Right forelimb (tissue), 1 donor: Measurements from ENCODE around the gene MYL9.

Source experiments
- DNase-seq: peaks from one replicate; pipeline ENCODE4 v3.0.0-alpha.2; 2018

Gene MYL9

DNA sequence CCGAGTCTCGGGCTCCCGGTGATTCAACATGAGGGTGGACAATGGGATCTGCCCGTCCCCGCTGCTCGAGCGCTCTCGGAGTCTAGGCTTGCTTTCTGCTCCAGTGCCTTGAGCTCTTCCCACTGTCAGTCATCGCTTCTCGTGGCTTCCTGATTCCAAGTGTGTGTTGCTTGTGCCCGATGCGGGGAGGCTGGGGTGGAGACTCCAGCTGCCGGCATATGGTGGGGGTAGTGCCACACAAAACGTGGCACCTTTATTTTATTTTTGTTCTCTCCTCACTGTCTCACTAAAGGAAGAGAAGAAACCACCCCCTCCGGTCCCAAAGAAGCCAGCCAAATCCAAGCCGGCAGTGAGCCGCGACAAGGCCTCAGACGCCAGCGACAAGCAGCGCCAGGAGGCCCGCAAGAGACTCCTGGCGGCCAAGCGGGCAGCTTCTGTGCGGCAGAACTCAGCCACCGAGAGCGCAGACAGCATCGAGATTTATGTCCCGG is 14.8 kb upstream of the MYL9 start:
- DNase-seq: no peak

DNA sequence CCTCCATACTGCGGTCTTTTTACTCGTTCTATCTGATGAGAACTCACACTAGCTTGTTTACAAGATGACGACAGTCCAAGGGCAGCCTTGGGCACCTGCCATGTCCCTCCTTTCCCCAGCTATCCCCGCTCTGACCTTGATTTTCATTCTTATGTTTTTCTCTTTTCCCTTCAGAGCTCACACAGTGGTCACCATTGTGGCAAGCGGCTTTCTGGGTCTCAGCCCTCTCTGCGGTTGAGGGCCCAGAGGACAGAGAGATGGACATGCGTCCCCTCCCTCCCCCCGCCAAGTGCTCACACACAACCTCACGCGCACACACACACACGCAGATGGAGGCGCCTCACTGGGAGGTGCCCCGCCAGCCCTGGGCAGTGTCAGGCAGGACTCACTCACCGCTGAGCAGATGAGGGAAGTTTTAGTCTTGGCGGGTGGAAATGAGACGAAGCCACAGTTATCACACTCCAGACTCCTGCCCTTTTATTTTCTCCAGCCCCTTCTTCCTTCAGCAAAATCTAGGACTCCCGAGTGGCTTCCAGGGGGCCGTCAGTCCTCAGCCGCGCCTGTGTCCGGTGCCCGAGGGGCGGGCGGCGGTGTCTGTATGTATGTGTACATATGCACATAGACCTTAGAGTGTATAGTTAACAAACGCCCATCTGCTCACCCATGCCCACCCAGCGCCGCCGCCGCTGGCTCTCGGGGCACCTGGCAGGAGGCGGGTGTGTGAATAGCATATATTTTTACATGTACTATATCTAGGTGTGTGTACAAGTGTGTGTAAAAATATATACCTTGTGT is 13.8 kb upstream of the MYL9 start:
- no peak for DNase-seq

DNA sequence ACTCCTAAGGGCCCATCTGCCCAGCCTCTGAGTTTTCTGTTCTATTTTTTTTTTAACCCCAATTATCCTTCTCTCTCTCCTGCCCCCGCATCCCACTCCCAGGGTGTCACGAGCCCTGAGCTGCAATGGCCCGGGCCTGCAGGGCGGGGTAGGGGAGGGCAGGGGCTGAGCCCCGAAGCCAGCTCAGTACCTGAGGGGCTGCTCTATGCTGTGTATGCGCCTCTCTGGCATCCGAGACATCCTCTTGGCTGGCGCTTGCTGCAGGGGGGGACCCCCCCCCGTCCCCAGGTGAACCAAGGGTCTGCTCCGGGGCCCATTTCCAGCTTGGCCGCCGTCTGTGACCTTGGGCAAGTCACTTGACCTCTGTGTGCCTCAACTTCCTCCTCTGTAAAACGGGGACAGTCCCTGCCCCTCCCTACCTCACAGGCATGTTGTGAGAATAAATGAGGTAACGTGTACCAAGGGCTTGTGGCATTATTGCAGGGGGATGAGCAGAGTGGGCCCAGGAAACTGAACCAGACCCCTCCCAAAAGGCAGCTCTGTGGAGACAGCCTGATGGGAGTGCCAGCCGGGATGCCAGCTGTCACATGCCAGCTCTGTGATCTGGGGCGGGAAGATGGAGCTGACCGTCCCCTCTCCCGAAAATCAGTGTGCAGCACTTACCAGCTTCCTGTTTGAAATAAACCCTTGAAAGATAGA is 13.0 kb upstream of the MYL9 start:
- no peak for DNase-seq

DNA sequence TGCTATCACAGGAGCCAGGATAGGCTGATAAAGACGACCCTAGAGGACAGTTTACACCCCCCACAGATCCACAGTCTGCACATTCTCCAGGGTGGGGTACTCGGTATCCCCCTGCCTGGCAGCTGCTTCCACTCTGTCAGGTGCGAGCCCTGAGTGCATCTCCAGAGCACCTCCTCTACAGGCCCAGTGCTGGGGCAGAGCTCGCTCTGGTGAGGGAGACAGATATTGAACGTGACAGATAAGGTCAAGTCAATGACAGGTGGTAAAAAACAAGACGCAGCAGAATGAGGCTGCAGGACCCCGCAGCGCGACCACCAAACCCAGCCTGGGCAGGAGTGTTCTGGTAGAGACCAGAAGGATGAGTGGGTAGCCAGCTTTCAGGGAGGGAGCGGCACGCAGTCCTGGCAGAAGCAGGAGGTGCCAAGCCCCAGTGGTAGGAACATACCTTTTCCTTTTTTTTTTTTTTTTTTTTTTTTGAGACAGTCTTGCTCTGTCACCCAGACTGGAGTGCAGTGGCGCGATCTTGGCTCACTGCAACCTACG is 12.4 kb upstream of the MYL9 start:
- DNase-seq: no peak

DNA sequence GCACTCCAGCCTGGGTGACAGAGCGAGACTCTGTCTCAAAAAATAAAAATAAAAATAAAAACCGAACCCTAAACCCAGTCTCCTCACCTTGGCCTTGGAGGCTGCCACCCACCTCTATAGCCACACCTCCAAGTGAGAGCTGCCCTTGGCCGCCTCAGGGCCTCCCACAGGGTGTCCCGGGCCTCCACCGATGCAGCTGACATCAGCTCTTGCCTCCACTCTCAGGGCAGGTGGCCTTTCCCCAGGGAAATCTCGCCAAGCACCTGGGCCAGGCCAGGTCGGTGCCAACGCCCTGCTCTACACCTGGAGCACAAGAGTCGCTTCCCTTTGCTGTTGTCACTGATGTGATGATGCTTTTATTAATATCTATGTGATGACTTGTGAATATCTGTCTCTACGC is 8.9 kb upstream of the MYL9 start:
- no peak for DNase-seq

DNA sequence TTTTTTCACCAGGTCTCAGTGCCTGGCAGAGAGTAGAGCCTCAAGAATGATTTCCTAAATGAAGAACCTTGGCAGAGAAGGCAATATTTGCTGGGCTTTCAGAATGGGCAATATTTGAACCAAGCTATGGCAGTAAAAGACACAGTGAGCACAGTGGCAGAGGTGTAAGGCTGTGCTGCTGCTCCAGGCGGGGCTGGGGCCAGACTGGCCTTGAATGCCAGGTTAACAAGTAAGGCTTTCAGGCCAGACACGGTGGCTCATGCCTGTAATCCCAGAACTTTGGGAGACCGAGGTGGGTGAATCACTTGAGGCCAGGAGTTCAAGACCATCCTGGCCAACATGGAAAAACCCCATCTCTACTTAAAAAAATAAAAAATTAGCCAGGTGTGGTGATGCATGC is 8.5 kb upstream of the MYL9 start:
- no peak for DNase-seq

DNA sequence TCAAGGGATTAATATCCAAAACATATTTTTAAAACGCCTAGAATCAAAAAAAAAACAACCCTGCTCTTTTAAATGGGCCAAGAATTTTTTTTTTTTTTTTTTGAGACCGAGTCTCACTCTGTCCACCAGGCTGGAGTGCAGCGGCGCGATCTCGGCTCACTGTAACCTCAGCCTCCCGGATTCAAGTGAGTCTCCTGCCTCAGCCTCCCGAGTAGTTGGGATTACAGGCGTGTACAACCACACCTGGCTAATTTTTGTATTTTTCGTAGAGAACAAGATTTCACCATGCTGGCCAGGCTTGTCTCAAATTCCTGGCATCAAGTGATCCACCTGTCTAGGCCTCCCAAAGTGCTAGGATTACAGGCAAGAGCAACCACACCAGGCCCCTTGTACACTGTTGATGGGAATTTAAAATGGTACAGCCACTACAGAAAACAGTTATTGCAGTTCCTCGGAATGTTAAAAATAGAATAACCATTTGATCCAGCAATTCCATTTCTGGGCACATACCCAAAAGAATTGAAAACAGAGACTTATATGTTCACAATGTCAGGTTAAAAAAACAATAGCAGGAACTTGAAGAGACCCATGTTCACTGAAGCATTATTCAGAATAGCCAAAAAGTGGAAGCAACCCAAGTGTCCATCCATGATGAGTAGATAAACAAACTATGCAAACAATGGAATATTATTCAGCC is 3.1 kb upstream of the MYL9 start:
- peak; percentile 12 for DNase-seq

DNA sequence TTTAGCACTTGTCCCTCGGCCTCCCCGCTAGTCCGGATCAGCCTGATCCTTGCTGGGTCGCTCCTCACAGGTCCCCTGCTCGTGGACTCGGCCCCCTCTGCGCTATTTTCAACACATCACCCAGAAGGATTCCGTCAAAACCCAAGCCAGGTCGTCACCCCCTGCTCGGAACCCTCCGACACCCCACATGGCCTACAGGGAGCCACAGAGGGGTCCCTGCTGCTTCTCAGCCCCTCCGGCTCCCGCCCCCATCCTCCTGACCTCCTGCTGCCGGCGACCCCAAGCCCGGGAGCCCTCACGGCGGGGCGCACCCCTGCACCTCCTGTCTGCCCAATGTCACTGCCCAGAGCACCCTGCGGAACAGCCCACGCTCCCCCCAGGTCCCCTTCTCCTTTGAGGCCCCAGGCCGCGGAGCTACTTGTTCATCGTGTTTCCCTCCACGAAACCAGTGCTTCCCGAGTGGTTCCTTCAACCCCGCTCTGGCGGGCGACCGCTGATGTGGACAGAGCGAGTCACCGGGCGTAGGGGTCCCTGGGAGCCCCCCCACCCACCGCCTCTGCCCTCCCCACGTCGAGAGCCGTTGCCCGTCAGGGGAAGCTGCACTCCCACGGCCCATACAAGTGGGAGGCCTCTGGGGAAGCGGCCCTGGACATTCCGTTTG is 638 bp upstream of the MYL9 start:
- DNase-seq: no peak

DNA sequence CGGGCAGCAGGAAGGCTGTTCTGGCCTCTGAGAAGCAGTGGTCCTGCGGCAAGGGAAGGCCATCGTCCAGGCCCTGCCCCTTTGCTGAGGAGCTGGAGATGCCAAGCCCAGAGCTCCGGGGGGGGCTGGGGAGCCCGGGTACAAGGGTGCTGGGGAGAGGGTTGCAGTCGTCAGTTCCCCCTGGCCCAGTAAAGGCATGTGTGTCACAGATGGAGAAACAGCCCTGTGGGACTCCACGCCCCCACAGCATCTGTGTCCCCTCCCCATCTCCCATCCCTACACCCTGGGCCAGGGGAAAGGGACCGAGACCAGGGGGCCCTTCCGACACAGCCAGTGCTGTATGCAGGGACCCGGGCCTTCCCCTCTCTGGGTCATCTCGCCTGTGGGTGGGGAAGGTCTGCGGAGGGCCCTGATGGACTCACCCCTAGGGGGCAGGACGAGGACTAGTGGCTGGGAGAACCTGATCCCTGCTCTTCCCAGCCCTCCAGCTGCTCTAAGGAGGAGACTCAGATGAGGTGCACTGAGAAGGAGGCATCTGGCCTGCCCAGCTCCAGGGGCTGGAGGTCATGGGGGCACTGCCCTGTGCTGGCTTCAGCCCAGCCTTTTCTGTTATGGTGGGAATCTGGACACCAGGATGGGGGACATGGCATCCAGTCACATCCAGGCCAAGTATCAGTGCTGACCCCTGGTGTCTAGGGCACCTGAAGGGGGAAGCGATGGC is 609 bp downstream of the MYL9 start:
- DNase-seq: peak; percentile 62

DNA sequence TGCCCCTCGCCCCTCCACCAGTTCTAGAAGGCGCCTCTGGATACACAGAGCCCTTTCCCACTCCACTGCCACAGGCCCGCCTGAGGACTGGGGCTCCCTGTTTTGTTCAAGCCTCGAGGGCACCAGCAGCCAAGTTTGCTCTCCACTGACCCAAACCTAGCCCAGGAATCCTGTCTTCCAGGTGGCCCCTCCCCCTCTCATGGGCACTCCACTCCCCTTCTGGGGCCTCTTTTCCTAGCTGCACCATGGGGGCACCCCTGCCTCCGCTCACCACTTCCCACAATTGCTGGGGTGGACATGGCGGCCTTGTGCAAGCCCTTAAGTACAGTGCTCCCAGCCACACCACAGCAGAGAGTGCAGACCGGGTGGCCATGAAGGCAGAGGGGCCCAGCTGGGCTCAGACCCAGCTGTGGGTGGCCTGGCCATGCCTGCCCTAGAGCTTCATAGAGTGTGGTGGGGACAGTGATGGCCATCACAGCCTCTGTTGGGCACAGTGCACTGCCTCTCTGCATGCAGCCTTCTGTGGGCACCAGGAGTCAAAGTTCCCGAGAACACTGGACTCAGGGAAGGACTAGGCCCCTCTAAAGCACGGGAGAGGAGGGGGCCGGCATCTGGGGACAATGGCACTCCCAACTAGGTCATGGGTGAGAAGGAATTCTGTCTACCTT is 1.3 kb downstream of the MYL9 start:
- DNase-seq: no peak

DNA sequence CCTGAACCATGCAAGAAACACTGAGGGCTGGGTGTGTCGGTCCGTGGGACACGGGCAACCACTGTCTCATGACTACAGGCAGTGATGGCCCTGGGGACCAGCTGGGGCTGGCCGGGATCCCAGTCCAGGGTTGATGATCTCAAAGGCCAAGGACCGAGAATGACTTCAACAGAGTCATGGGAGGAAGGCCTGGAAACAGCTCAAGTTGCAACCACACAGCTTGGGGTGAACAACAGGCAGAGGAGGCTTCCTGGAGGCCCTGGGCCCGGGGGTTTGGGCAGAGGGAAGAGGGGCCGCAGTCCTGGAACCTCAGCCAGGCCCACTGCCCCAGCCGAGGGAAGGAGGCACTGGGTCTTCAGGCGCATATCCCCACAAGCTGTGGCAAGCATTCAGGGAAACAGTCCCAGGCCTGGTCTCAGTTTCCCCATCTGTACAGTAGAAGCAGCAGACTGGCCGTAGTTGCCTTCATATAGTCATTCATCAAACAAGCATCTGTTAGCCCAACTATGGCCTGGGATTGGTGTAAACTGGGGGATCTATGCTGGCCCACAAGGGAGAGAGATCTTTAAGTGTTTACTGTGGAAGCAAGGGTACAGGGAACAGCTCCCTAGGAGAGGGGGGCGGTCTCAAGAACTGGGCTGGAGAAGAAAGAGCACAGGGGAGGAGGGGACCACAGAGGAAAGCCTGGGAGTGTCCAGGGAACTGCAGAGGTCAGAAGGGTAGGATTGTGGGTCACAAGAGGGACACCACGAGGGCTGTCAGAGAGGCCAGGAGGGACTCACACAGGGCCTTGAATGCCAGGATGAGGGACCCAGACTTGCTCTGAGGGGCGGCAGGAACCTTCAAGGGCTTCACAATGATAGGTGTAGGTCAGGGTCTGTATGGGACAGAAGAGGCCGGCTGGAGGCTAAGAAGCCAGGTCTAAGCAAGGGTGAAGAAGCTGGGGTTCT is 2.1 kb downstream of the MYL9 start:
- no peak for DNase-seq

DNA sequence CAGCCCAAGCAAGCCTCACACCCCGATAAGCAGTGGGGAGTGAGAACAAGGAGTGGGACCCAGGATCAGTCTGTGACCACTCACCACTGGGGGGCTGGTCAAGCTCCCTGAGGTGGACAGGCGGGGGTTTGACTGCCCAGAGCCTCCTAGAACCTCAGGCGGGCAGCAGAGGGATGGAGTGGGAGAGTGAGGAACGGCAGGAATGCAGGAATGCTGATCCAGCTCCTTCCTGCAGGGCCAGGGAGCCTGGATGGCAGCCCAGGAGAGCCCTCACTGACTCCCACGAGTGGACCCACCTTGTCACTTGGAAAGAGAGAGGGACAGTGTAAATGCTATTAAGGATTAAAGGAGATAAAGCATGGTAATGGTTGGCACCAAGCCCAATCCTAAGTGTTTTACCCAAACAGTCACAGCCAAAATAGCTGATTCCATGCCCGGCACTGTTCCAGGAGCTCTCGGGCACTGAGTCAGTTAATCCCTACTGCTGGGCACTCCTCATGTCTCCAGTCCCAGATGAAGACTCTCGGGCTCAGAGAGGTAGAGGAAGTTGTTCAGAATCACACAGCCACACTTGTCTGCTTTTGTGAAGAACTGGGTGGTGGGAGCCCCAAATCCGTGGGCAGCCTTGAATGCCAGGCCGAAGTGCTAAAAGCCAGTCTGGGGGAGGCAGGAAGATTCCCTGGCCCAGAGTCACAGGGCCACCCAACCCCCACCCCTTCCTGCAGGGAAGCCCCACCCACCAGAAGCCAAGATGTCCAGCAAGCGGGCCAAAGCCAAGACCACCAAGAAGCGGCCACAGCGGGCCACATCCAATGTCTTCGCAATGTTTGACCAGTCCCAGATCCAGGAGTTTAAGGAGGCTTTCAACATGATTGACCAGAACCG is 3.1 kb downstream of the MYL9 start:
- DNase-seq: no peak

DNA sequence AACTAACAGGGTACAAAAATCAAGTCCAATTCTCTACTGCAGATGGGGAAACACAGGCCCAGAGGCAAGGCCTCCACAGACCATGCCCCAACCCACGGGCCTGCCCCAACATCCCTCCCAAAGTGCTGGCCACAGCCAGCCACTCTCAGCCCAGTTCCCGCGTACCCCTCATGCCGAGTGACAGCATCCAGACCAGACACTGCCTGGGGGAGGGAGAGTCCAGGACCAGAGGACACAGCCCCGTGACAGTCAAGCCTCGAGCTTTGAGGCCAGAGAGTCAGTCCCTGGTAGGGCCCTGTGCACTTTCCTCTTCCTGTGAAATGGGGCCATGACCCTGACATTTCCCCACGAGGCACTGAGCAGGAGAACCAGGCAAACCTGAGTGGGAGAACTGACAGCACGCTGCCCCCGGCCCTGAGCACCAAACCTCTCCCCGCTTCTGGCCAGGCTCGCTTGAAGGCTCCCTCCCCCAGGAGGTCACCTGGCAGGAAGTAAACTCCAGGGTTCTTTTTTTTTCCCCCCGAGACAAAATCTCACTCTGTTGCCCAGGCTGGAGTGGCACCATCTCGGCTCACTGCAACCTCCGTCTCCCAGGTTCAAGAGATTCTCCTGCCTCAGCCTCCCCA is 4.9 kb downstream of the MYL9 start:
- DNase-seq: no peak

DNA sequence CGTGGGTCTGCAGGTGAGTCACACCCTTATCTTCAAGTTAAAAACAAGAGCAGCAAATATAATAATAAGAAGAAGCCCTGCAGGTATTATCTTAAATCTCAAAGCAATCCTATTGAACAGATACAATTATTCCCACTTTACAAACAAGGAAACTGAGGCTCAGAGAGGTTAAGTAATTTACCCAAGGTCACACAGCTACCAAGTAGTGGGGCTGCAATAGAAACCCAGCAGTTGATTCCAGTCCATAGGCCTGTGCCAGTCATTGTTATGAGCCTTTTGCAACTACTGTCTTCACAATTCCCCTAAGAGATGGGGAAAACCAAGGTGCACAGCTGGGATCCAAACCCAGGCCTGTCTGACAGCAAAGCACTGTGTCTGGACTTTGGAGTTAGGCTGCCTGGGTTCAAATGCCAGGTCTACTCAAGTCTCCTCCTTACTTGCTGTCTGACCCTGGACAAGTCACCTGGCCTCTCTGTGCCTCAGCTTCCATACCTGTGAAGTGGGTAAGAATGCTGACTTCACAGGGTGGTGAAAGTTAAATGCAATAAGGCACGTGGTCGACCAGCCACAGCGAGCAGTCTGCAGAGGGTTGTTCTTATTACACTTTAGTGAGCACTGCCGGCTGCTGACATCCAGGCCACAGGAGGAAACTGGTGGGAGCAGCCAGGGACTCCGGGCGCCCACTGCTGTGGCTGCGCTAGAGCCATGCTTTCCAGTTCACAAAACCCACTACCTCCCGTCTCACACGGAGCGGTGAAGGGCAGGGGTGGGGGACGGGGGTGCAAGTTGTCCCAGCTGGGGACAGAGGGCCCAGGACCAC is 6.1 kb downstream of the MYL9 start:
- no peak for DNase-seq

DNA sequence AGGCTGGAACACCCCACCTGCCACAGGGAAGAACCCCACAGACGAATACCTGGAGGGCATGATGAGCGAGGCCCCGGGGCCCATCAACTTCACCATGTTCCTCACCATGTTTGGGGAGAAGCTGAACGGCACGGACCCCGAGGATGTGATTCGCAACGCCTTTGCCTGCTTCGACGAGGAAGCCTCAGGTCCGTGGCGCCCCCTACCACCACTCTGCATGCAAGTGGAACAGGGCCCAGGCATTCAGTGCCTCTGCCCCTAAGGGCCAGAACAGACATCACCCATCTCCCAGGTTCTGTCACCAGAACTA is 6.6 kb downstream of the MYL9 start:
- DNase-seq: no peak

DNA sequence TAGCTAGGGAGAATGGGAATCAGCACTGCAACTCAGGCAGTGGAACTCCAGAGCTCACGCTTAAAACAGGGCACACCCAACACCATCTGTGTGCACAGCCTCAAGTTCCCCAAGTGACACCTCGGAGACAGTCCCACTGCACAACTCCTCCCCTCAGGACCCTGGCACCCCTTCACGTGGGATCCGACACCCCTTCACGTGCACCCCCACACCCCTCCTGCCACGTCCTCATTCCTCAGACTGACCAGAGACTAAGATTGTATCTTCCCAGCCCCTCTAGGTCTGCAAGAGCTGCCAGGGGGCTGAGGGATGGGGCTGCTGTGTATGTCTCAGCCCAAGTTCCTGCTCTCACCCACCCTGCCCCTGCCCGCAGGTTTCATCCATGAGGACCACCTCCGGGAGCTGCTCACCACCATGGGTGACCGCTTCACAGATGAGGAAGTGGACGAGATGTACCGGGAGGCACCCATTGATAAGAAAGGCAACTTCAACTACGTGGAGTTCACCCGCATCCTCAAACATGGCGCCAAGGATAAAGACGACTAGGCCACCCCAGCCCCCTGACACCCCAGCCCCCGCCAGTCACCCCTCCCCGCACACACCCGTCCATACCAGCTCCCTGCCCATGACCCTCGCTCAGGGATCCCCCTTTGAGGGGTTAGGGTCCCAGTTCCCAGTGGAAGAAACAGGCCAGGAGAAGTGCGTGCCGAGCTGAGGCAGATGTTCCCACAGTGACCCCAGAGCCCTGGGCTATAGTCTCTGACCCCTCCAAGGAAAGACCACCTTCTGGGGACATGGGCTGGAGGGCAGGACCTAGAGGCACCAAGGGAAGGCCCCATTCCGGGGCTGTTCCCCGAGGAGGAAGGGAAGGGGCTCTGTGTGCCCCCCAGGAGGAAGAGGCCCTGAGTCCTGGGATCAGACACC is 7.6 kb downstream of the MYL9 start:
- DNase-seq: no peak

DNA sequence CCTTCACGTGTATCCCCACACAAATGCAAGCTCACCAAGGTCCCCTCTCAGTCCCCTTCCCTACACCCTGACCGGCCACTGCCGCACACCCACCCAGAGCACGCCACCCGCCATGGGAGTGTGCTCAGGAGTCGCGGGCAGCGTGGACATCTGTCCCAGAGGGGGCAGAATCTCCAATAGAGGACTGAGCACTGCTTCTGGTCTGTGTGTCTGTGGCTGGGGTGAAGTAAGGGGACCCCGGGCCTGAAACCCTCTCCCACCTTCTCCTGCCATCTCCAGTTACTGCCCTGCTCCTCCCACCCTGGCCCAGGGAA is 8.3 kb downstream of the MYL9 start:
- DNase-seq: no peak
